OCI-LY1 (cell line): ENCODE data around the gene PRR14L.
"Not testable (repeated sequence)": the region's sequence is repeated elsewhere in the genome, so short reads cannot be mapped to it uniquely, and the experiment has no call there.

Source experiments
- H2AFZ ChIP-seq: fragments of 200-600 bp; sonication (generic), shearing (Covaris generic); 2 replicates; pipeline ENCODE4 v1.6.0; 2014; ENCODE audit warnings: antibody characterized with exemption, mild to moderate bottlenecking, low read length
- H3F3A ChIP-seq: fragments of 200-600 bp; sonication (generic), shearing (Covaris generic); 2 replicates; pipeline ENCODE4 v1.6.0; 2014; ENCODE audit warnings: mild to moderate bottlenecking, antibody characterized with exemption, low read length, moderate library complexity; ENCODE audit not compliant: insufficient read depth
- H3K27ac ChIP-seq: fragments of 200-600 bp; sonication (generic); 2 replicates; pipeline ENCODE4 v1.5.1; 2014; ENCODE audit warnings: low read length, mixed run types, mild to moderate bottlenecking, low read depth; ENCODE audit not compliant: poor library complexity, severe bottlenecking
- H3K27me3 ChIP-seq: fragments of 200-600 bp; sonication (generic); 2 replicates; pipeline ENCODE4 v1.6.0; 2014; ENCODE audit warnings: antibody characterized with exemption, mild to moderate bottlenecking, low read length, moderate library complexity; ENCODE audit not compliant: insufficient read depth
- H3K36me3 ChIP-seq: fragments of 200-600 bp; sonication (generic); 2 replicates; pipeline ENCODE4 v1.6.1; 2014; ENCODE audit warnings: mild to moderate bottlenecking, antibody characterized with exemption, low read length, moderate library complexity, mixed read lengths; ENCODE audit not compliant: insufficient read depth
- H3K4me1 ChIP-seq: fragments of 200-600 bp; sonication (generic); 2 replicates; pipeline ENCODE4 v1.5.1; 2014; ENCODE audit warnings: mild to moderate bottlenecking, low read length, moderate library complexity; ENCODE audit not compliant: insufficient read depth, severe bottlenecking
- H3K4me2 ChIP-seq: fragments of 200-600 bp; sonication (generic), shearing (Covaris generic); 2 replicates; pipeline ENCODE4 v1.6.1; 2014; ENCODE audit warnings: low read length
- H3K4me3 ChIP-seq: fragments of 200-600 bp; sonication (generic); 2 replicates; pipeline ENCODE4 v1.5.1; 2014; ENCODE audit warnings: low read length, low read depth, mild to moderate bottlenecking, mixed read lengths; ENCODE audit not compliant: poor library complexity, severe bottlenecking
- H3K79me2 ChIP-seq: fragments of 200-600 bp; shearing (Covaris generic); 2 replicates; pipeline ENCODE4 v1.6.1; 2016; ENCODE audit warnings: mixed run types, low read length, mixed read lengths; ENCODE audit not compliant: insufficient read depth
- H3K9ac ChIP-seq: fragments of 200-600 bp; sonication (generic), shearing (Covaris generic); 2 replicates; pipeline ENCODE4 v1.6.1; 2014; ENCODE audit warnings: mild to moderate bottlenecking, low read length, mixed read lengths
- H3K9me2 ChIP-seq: fragments of 200-600 bp; sonication (generic), shearing (Covaris generic); 2 replicates; pipeline ENCODE4 v1.6.1; 2014; ENCODE audit warnings: low read depth, mild to moderate bottlenecking, low read length, mixed read lengths
- H3K9me3 ChIP-seq: fragments of 200-600 bp; shearing (Covaris generic); 2 replicates; pipeline ENCODE4 v1.6.1; 2014; ENCODE audit warnings: low read length, mixed read lengths
- H4K20me1 ChIP-seq: fragments of 200-600 bp; sonication (generic), shearing (Covaris generic); 2 replicates; pipeline ENCODE4 v1.6.0; 2016; ENCODE audit warnings: mild to moderate bottlenecking, low read length; ENCODE audit not compliant: insufficient read depth
- EZH2 ChIP-seq: fragments of 200-600 bp; sonication (generic), shearing (Covaris generic); IDR thresholded peaks from 2 replicates; pipeline ENCODE4 v1.8.0; 2017; ENCODE audit warnings: borderline replicate concordance, mixed run types, mild to moderate bottlenecking, antibody characterized with exemption, low read length, moderate library complexity, mixed read lengths
- TF ChIP-seq, protein P1 (sequence below): fragments of 200-600 bp; sonication (generic), shearing (Covaris generic); IDR thresholded peaks from 2 replicates; pipeline ENCODE4 v1.5.1; 2017; ENCODE audit warnings: mild to moderate bottlenecking, antibody characterized with exemption, low read length, moderate library complexity, mixed read lengths

Gene PRR14L

DNA sequence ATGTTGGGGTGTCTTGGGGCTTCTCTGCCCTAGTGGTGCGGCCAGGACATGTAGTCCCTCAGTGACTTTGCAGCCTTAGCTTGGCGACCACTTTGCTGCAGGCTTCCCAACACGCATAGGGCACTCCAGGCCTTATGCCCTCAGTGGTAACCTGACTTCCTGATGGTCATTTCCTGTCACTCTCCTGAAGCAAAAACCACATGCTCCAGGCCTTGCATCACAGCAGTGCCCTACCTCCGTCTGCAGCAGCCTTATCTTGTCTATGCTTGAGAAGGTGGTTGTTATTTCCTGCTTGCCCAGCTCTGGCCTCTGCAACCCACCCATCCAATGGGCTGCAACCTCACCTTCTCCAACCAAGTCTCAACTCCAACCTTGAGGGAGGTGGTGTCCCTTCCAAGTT, 54.5 kb downstream of the PRR14L start:
- no peak overlapping the region for H3K4me2 ChIP-seq
- H3K9me2 ChIP-seq, result no peaks in the 10 kb centered on the region
- H3K9me3 ChIP-seq, result no peaks in the 10 kb centered on the region
- H3K79me2 ChIP-seq, result no peaks in the 10 kb centered on the region
- TF ChIP-seq, protein P1, sequence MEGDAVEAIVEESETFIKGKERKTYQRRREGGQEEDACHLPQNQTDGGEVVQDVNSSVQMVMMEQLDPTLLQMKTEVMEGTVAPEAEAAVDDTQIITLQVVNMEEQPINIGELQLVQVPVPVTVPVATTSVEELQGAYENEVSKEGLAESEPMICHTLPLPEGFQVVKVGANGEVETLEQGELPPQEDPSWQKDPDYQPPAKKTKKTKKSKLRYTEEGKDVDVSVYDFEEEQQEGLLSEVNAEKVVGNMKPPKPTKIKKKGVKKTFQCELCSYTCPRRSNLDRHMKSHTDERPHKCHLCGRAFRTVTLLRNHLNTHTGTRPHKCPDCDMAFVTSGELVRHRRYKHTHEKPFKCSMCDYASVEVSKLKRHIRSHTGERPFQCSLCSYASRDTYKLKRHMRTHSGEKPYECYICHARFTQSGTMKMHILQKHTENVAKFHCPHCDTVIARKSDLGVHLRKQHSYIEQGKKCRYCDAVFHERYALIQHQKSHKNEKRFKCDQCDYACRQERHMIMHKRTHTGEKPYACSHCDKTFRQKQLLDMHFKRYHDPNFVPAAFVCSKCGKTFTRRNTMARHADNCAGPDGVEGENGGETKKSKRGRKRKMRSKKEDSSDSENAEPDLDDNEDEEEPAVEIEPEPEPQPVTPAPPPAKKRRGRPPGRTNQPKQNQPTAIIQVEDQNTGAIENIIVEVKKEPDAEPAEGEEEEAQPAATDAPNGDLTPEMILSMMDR, result no peak
- no peak for TF ChIP-seq EZH2
- H4K20me1 ChIP-seq, result no peaks in the 10 kb centered on the region
- H2AFZ ChIP-seq, result no peak overlapping the region
- H3K4me1 ChIP-seq, result no peaks in the 10 kb centered on the region
- no peak overlapping the region for H3K27ac ChIP-seq
- H3K27me3 ChIP-seq, result no peaks in the 10 kb centered on the region
- peaks cover 85% of the 10 kb centered on the region for H3K36me3 ChIP-seq
- H3K4me3 ChIP-seq, result no peak overlapping the region
- no peaks in the 10 kb centered on the region for H3F3A ChIP-seq
- H3K9ac ChIP-seq, result no peak overlapping the region

DNA sequence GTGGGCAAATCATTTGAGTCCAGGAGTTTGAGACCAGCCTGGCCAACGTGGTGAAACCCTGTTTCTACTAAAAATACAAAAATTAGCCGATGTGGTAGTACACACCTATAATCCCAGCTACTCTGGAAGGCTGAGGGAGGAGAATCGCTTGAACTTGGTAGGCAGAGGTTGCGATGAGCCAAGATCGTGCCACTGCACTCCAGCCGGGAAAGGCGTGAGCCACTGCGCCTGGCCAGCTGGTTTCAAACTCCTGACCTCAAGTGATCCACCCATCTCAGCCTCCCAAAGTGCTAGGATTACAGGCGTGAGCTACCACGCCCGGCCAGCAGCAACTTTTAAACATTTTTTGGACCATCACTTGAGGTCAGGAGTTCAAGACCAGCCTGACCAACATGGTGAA, 55.9 kb downstream of the PRR14L start:
- H3K4me3 ChIP-seq, result not testable (repeated sequence)
- peaks cover 73% of the 10 kb centered on the region for H3K36me3 ChIP-seq

DNA sequence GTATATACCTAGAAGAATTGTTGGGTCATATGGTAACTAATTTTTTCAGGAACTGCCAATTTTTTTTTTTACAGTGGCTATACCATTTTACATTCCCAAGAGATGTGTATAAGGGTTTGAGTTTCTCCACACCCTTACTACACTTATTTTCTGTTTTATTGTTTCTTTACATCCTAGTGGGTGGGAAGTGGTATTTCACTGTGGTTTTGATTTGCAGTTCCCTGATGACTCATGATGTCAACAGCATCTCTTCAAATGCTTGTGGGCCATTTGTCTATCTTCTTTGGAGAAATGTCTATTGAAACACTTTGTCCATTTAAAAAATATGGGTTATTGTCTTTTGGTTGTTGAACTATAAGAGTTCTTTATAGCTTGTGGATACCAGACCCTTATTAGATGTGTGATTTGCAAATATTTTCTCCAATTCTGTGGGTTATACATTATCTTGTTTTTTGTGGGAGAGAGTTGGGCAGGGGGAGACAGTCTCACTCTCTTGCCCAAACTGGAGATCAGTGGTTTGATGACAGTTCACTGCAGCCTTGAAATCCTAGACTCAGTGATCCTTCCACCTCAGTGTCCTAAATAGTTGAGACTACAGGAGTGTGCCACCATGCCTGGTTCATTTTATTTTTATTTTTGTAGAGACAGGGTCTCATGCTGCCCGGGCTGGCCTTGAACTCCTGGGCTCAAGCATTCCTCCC, 57.6 kb downstream of the PRR14L start:
- H3K79me2 ChIP-seq, result no peaks in the 10 kb centered on the region
- no peak overlapping the region for H3K9ac ChIP-seq
- H3K27ac ChIP-seq, result no peak overlapping the region
- no peaks in the 10 kb centered on the region for H3K9me3 ChIP-seq
- no peak overlapping the region for H3K4me3 ChIP-seq
- H3K36me3 ChIP-seq, result peaks cover 68% of the 10 kb centered on the region
- H2AFZ ChIP-seq, result no peak overlapping the region
- no peaks in the 10 kb centered on the region for H3F3A ChIP-seq
- no peak overlapping the region for H3K4me2 ChIP-seq
- no peaks in the 10 kb centered on the region for H3K9me2 ChIP-seq
- TF ChIP-seq, protein P1, result no peak
- TF ChIP-seq EZH2, result no peak
- H3K27me3 ChIP-seq, result no peaks in the 10 kb centered on the region
- H4K20me1 ChIP-seq, result no peaks in the 10 kb centered on the region
- no peaks in the 10 kb centered on the region for H3K4me1 ChIP-seq

More for the DNA sequence above, 55.9 kb downstream of the PRR14L start:
- not testable (repeated sequence) for H3K9ac ChIP-seq, H4K20me1 ChIP-seq, H3K27ac ChIP-seq, H3K4me1 ChIP-seq, H3K27me3 ChIP-seq, H3K9me2 ChIP-seq, H2AFZ ChIP-seq, H3F3A ChIP-seq, H3K79me2 ChIP-seq, H3K4me2 ChIP-seq, H3K9me3 ChIP-seq

DNA sequence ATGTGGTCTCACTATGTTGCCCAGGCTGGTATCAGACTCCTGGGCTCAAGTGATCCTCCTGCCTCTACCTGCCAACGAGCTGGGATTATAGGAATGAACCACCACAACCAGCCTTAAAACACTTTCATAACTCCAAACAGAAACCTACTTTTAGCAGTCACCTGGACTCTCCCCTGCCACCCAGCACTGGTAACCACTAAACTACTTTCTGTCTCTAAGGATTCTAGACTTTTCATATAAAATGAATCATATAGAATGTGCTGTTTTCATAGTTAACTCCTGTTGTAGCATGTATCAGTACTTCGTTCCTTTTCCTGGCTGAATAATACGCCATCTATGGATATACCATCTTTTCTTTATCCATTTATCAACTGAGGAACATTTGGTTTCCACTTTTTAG, 58.5 kb downstream of the PRR14L start:
- no peaks in the 10 kb centered on the region for H3K79me2 ChIP-seq

More for the DNA sequence above, 58.5 kb downstream of the PRR14L start:
- no peak overlapping the region for H2AFZ ChIP-seq
- no peaks in the 10 kb centered on the region for H3K4me1 ChIP-seq
- H3K9ac ChIP-seq, result no peak overlapping the region
- no peaks in the 10 kb centered on the region for H3K27me3 ChIP-seq
- H3K4me2 ChIP-seq, result no peak overlapping the region
- H3K4me3 ChIP-seq, result no peak overlapping the region
- H3K27ac ChIP-seq, result no peak overlapping the region
- H3K36me3 ChIP-seq, result peaks cover 67% of the 10 kb centered on the region
- H3K9me3 ChIP-seq, result no peaks in the 10 kb centered on the region
- H4K20me1 ChIP-seq, result no peaks in the 10 kb centered on the region
- no peaks in the 10 kb centered on the region for H3K9me2 ChIP-seq
- TF ChIP-seq EZH2, result no peak
- TF ChIP-seq, protein P1, result no peak
- no peaks in the 10 kb centered on the region for H3F3A ChIP-seq
